Heart right ventricle (tissue), 16 donors: ENCODE measurements around the gene ROCK2. TPM values are rescaled to one million over a fixed set of nuclear protein-coding genes. Genes with fewer than 3 reads are reported as not detected.
A peak's percentile ranks its signal among the peaks of the same experiment; 100 is the strongest.
"Not testable (repeated sequence)": the region's sequence is repeated elsewhere in the genome, so short reads cannot be mapped to it uniquely, and the experiment has no call there.

ENCODE experiments used
- ATAC-seq, 8 donors: fragments of 200-7000 bp; cut with Tn5 transposase; one replicate each; pipeline ENCODE4 v1.9.1; 2020; ENCODE audit warnings: mild to moderate bottlenecking in 8 of 8, moderate library complexity in 8 of 8, moderate number of reproducible peaks in 1 of 8
- DNase-seq, 2 donors: peaks; one replicate each; pipeline ENCODE4 v3.0.0-alpha.2; 2020
- H3K27ac ChIP-seq, 10 donors: fragments of 200-600 bp; sonication (generic) in 2 of 10; one replicate each; pipeline versions ENCODE4 v1.5.0 to v1.8.0; 2020 to 2022; ENCODE audit warnings: mild to moderate bottlenecking in 3 of 10
- H3K27me3 ChIP-seq, 7 donors: fragments of 200-600 bp; one replicate each; pipeline ENCODE4 v1.8.0; 2021 to 2022; ENCODE audit warnings: mild to moderate bottlenecking in 2 of 7
- H3K36me3 ChIP-seq, 9 donors: fragments of 200-600 bp; sonication (generic) in 1 of 9; one replicate each; pipeline versions ENCODE4 v1.5.0 to v1.8.0; 2020 to 2022; ENCODE audit warnings: mild to moderate bottlenecking in 2 of 9
- H3K4me1 ChIP-seq, 9 donors: fragments of 200-600 bp; sonication (generic) in 1 of 9; one replicate each; pipeline versions ENCODE4 v1.5.0 to v1.8.0; 2020 to 2022; ENCODE audit warnings: mild to moderate bottlenecking in 4 of 9
- H3K4me3 ChIP-seq, 10 donors: fragments of 200-600 bp; sonication (generic) in 2 of 10; one replicate each; pipeline versions ENCODE4 v1.5.0 to v1.8.0; 2020 to 2022; ENCODE audit warnings: mild to moderate bottlenecking in 7 of 10, moderate library complexity in 2 of 10
- H3K9me3 ChIP-seq, 11 donors: fragments of 200-600 bp in 10 of 11; sonication (generic) in 2 of 11; one replicate each; pipeline versions ENCODE4 v1.5.0 to v1.8.0; 2013 to 2022; ENCODE audit warnings: mild to moderate bottlenecking in 2 of 11, control low read depth in 1 of 11, moderate library complexity in 1 of 11
- WGBS, 2 donors: extraction: QIAGEN DNeasy Blood & Tissue Kit; methylation state at CpG; one replicate each; pipeline ENCODE4 v1.1.7; 2013; ENCODE audit warnings: inconsistent platforms in 1 of 2; 5-methylcytosine and 5-hydroxymethylcytosine counted together
- intact Hi-C, 10 donors: fragments of 100-400 bp; cut with DNase I; formaldehyde crosslinking; loops; one replicate each; pipeline versions ENCODE4 v1.11.1 to v1.14.2; 2022
- polyA plus RNA-seq, 2 donors: library from polyadenylated mRNA; stranded (reverse); fragments of 200-250 nt; gene quantifications; one replicate each; pipeline ENCODE4 v1.2.3, GENCODE V29; 2013
- total RNA-seq, 10 donors: library from RNA; stranded (reverse); fragmentation: NEBNext Ultra II Directional in 3 of 10; extraction: Animal tissue kit (Norgen Biotek cat#: 25700) in 3 of 10; gene quantifications; one replicate each; pipeline versions ENCODE4 v1.2.1 to v1.2.4, GENCODE V29; 2021 to 2023
- TF ChIP-seq, protein P1 (sequence below), 9 donors: fragments of 200-600 bp; sonication (generic) in 2 of 9; IDR thresholded peaks; one replicate each; pipeline versions ENCODE4 v1.5.0 to v1.8.0; 2021 to 2022; ENCODE audit warnings: antibody characterized with exemption in 9 of 9, mild to moderate bottlenecking in 5 of 9, moderate library complexity in 1 of 9
- donor health status: Arrhythmogenic right ventricular cardiomyopathy.
- donor health status: ischemic (EF 13 %, LVEDD 7.1; RV severe dilation, severe dysfunction).
- donor health status: healthy with polysubstance abuse.
- donor health status: DM: no; HTN: yes; CAD: no.
- donor health status: DM: no; HTN: no; CAD: no.
- donor health status: ischemic (EF 25% LVEDD 6.9; RV normal size, moderate dysfunction).
- donor health status: ischemic (EF 25% LVEDD 5.7; RV mildly dilated, moderate dysfunction).
- donor health status: healthy.
- donor health status: DM: yes; HTN: yes; CAD: no.
- donor health status: Ischemic cardiomyopathy.
- donor health status: ischemic (EF 35%, LVEDD 5.7; RV mildly dilated, moderate dysfunction).
- donor health status: nonischemic (EF 11% LVEDD 7.7; RV severe dilation, severe dysfunction).
- donor health status: DM: yes; HTN: yes; CAD: no.
- donor health status: PGD.
- donor health status: ischemic (EF 29% LVEDD 5.4; RV normal size, mild dysfunction).
- donor health status: nonischemic (EF 23%, LVEDD 6.1; RV moderate dilation, normal function).

The ROCK2 gene
- total and polyA plus RNA-seq, 12 donors, result 6.9 to 51.8 (median 36.5) TPM

DNA sequence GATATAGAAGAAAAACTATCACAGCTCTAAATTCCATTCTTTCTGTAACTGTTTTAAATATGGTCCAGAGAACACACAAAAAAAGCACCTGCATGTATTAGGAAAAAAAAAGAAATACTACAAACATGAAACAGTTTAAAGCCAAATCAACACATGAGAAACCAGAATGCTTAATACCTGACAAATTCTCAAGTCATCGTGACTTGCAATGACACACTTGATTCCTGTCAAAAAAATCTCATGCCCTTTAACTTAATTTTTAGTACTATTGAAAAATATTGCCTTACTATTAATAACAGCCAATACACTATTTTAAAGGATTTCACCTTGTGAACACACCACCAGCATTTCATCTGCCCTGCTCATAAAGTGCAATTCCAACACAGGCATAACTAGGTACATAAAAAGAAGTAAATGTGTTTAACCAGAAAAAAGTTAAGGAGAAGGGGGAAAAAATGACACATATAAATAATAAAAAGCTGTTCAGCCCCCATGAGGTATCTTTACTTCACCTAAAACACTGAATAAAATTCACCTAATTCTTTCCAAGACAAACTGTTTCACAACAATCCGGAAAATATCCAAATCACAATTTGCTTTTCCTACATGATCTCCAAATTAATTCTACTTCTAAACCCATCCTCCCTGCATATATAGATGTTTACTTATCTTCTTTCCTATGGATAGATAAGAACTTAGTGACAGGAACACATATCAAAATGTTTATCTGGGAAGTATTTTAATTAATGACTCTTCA is 10.8 kb downstream of the ROCK2 start:
- H3K36me3 ChIP-seq, result no peaks in the 10 kb centered on the region
- H3K4me3 ChIP-seq, result no peak overlapping the region
- no peak overlapping the region for H3K27ac ChIP-seq
- ATAC-seq, result no peak
- peaks cover 0 to 25% (median 0%) of the 10 kb centered on the region in 11 donors for H3K9me3 ChIP-seq
- no peak for DNase-seq
- H3K4me1 ChIP-seq, result peaks cover 2 to 59% (median 20%) of the 10 kb centered on the region in 9 donors
- TF ChIP-seq, protein P1, sequence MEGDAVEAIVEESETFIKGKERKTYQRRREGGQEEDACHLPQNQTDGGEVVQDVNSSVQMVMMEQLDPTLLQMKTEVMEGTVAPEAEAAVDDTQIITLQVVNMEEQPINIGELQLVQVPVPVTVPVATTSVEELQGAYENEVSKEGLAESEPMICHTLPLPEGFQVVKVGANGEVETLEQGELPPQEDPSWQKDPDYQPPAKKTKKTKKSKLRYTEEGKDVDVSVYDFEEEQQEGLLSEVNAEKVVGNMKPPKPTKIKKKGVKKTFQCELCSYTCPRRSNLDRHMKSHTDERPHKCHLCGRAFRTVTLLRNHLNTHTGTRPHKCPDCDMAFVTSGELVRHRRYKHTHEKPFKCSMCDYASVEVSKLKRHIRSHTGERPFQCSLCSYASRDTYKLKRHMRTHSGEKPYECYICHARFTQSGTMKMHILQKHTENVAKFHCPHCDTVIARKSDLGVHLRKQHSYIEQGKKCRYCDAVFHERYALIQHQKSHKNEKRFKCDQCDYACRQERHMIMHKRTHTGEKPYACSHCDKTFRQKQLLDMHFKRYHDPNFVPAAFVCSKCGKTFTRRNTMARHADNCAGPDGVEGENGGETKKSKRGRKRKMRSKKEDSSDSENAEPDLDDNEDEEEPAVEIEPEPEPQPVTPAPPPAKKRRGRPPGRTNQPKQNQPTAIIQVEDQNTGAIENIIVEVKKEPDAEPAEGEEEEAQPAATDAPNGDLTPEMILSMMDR (IDR thresholded peaks at IDR 0.05), result no peak
- WGBS, 2 donors, result 82 to 87% methylated on average over 2 of the region's 2 CpGs
- no peaks in the 10 kb centered on the region for H3K27me3 ChIP-seq
- intact Hi-C loops, result loop anchor here in 1 of 10 donors (5.0 kb wide), 1 partner anchor 41 kb away; no protein-coding TSS in a partner anchor

- Histone ChIP-seq H3K9me3 (peaks cover 0 to 21% (median 0%) of the 10 kb centered on the region in 11 donors), H3K36me3 (no peaks in the 10 kb centered on the region), H3K27me3 (no peaks in the 10 kb centered on the region), H3K4me3 (no peak overlapping the region), H3K27ac (no peak overlapping the region), H3K4me1 (peaks cover 2 to 53% (median 20%) of the 10 kb centered on the region in 9 donors)
- ATAC-seq (no peak), DNase-seq (no peak)
- TF ChIP-seq, protein P1 (IDR thresholded peaks at IDR 0.05), result no peak
- 98 to 100% methylated on average over 1 of the region's 1 CpG for WGBS, 2 donors
- intact Hi-C loops, result loop anchor here in 1 of 10 donors (5.0 kb wide), 1 partner anchor 40 kb away; no protein-coding TSS in a partner anchor
These were observed 11.8 kb downstream of the ROCK2 start for GRCh38 chr2:11332596-11332995.

DNA sequence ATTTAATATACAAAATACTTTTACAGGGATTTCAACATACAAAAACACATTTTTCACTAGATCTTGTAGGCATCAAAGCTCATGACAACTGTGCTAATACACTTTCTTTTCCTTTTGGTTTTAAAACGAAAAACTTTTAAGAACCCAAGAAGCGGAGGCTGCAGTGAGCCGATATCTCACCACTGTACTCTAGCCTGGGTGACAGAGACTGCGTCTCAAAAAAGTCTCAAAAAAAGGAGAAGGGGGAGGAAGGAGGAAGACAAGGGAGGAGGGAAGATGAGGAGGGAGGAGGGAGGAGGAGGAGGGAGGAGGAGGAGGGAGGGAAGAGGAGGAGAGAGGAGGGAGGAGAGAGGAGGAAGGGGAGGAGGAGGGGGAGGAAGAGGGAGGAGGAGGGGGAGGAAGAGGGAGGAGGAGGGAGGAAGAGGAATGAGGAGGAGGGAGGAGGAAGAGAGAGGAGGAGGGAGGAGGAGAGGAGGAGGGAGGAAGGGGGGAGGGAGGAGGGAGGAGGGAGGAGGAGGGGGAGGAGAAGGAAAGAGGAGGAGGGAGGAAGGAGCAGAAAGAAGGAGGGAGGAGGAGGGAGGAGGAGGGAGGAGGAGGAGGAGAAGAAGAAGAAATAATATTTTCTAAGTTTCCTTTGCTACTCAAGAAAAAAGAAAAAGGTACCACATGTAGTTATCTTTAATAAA is 13.8 kb downstream of the ROCK2 start:
- 26 to 37% methylated on average over 4 of the region's 4 CpGs for WGBS, 2 donors
- intact Hi-C loops, result loop anchor here in 1 of 10 donors (5.0 kb wide), 1 partner anchor 38 kb away; no protein-coding TSS in a partner anchor
- H3K4me1 ChIP-seq, result peaks cover 5 to 73% (median 34%) of the 10 kb centered on the region in 9 donors
- H3K36me3 ChIP-seq, result no peaks in the 10 kb centered on the region
- peak overlapping the region in 3 of 10 donors; percentile 45 to 61 (median 54) for H3K27ac ChIP-seq
- TF ChIP-seq, protein P1 (IDR thresholded peaks at IDR 0.05), result no peak
- H3K4me3 ChIP-seq, result peak overlapping the region in 1 of 10 donors; percentile 7
- no peaks in the 10 kb centered on the region for H3K27me3 ChIP-seq
- DNase-seq (no peak), ATAC-seq (peak in 1 of 8 donors; percentile 52)
- peaks cover 0 to 13% (median 0%) of the 10 kb centered on the region in 11 donors for H3K9me3 ChIP-seq

GRCh38 chr2:11329776-11330175 is 14.7 kb downstream of the ROCK2 start:
- Histone ChIP-seq H3K27ac (peak overlapping the region in 3 of 10 donors; percentile 22 to 61 (median 45)), H3K4me3 (no peak overlapping the region), H3K27me3 (no peaks in the 10 kb centered on the region), H3K36me3 (no peaks in the 10 kb centered on the region), H3K9me3 (peaks cover 0 to 13% (median 0%) of the 10 kb centered on the region in 11 donors), H3K4me1 (peaks cover 5 to 75% (median 34%) of the 10 kb centered on the region in 9 donors)
- ATAC-seq, result peak in 1 of 8 donors; percentile 36
- WGBS, 2 donors, result 17% methylated on average over 1 of the region's 1 CpG
- no peak for DNase-seq
- intact Hi-C loops, result loop anchor here in 1 of 10 donors (5.0 kb wide), 1 partner anchor 37 kb away; no protein-coding TSS in a partner anchor
- TF ChIP-seq, protein P1 (IDR thresholded peaks at IDR 0.05), result no peak

GRCh38 chr2:11328522-11328921 is 15.9 kb downstream of the ROCK2 start:
- ATAC-seq, H3K36me3 ChIP-seq, H3K4me3 ChIP-seq, H3K27me3 ChIP-seq, H3K27ac ChIP-seq, DNase-seq, intact Hi-C loops: not testable (repeated sequence)
- WGBS, 2 donors, result 81 to 86% methylated on average over 1 of the region's 1 CpG
- Histone ChIP-seq H3K9me3 (peaks cover 0 to 13% (median 0%) of the 10 kb centered on the region in 11 donors), H3K4me1 (peaks cover 5 to 65% (median 34%) of the 10 kb centered on the region in 9 donors)
